HepG2 (cell line): ENCODE measurements around the gene LOXL4. TPM values are rescaled to one million over a fixed set of nuclear protein-coding genes. Genes with fewer than 3 reads are reported as not detected.

Experiments used
- ATF6 ChIP-seq: sonication (generic); formaldehyde crosslinking; conservative IDR thresholded peaks from 2 replicates; pipeline ENCODE4 v1.4.0; 2020; ENCODE audit warnings: missing genetic modification reagents
- FIP1L1 ChIP-seq: fragments of 200-400 bp; formaldehyde crosslinking; IDR thresholded peaks from 2 replicates; pipeline ENCODE4 v1.6.1; 2018; ENCODE audit warnings: low read depth, mild to moderate bottlenecking, low read length, moderate library complexity, borderline replicate concordance; ENCODE audit not compliant: insufficient read depth
- HNF4G ChIP-seq, 2 experiments: sonication (generic) in 1 of 2; formaldehyde crosslinking in 1 of 2; IDR thresholded peaks; 2 replicates each; pipeline versions ENCODE4 v1.4.0 to v1.6.1; 2011 to 2020; ENCODE audit warnings: borderline replicate concordance in 2 of 2, low read depth in 2 of 2, mild to moderate bottlenecking in 2 of 2, low read length in 1 of 2, missing genetic modification reagents in 1 of 2, moderate library complexity in 1 of 2
- HNRNPL ChIP-seq: fragments of 200-400 bp; formaldehyde crosslinking; IDR thresholded peaks from 2 replicates; pipeline ENCODE4 v1.6.1; 2017; ENCODE audit warnings: mild to moderate bottlenecking, low read depth, low read length
- HNRNPUL1 ChIP-seq: fragments of 200-400 bp; formaldehyde crosslinking; IDR thresholded peaks from 2 replicates; pipeline ENCODE4 v1.6.1; 2017; ENCODE audit warnings: low read depth, mild to moderate bottlenecking, low read length, moderate library complexity
- KDM6A ChIP-seq: IDR thresholded peaks from 2 replicates; pipeline ENCODE4 v1.6.1; 2016; ENCODE audit warnings: low read depth
- RAD21 ChIP-seq: fragments of 450-650 bp; formaldehyde crosslinking; IDR thresholded peaks from 2 replicates; pipeline ENCODE4 v1.5.0; 2020; ENCODE audit warnings: mild to moderate bottlenecking
- SIX4 ChIP-seq: sonication (generic); formaldehyde crosslinking; IDR thresholded peaks from 2 replicates; pipeline ENCODE4 v1.4.0; 2020; ENCODE audit warnings: missing genetic modification reagents
- ZBTB7A ChIP-seq: sonication (generic); formaldehyde crosslinking; IDR thresholded peaks from 2 replicates; pipeline ENCODE4 v1.8.0; 2022; ENCODE audit warnings: mild to moderate bottlenecking, missing genetic modification reagents
- ZNF142 ChIP-seq: sonication (generic); formaldehyde crosslinking; IDR thresholded peaks from 2 replicates; pipeline ENCODE4 v1.4.0; 2020; ENCODE audit warnings: missing genetic modification reagents
- ZNF333 ChIP-seq: sonication (generic); formaldehyde crosslinking; IDR thresholded peaks from 2 replicates; pipeline ENCODE4 v1.4.0; 2020; ENCODE audit warnings: mild to moderate bottlenecking, missing genetic modification reagents, borderline replicate concordance
- ZNF33A ChIP-seq: sonication (generic); formaldehyde crosslinking; IDR thresholded peaks from 2 replicates; pipeline ENCODE4 v1.5.1; 2020; ENCODE audit warnings: missing genetic modification reagents, mild to moderate bottlenecking, moderate library complexity, borderline replicate concordance
- ZNF512 ChIP-seq: sonication (generic); formaldehyde crosslinking; IDR thresholded peaks from 2 replicates; pipeline ENCODE4 v1.4.0; 2020; ENCODE audit warnings: mild to moderate bottlenecking, missing genetic modification reagents
- ZNF547 ChIP-seq: sonication (generic); formaldehyde crosslinking; IDR thresholded peaks from 2 replicates; pipeline ENCODE4 v1.5.1; 2020; ENCODE audit warnings: mild to moderate bottlenecking, missing genetic modification reagents
- ZNF678 ChIP-seq: sonication (generic); formaldehyde crosslinking; IDR thresholded peaks from 2 replicates; pipeline ENCODE4 v1.4.0; 2020; ENCODE audit warnings: mild to moderate bottlenecking, missing genetic modification reagents
- ZNF770 ChIP-seq: sonication (generic); formaldehyde crosslinking; IDR thresholded peaks from 2 replicates; pipeline ENCODE4 v1.5.0; 2020; ENCODE audit warnings: mild to moderate bottlenecking, missing genetic modification reagents
- polyA plus RNA-seq, 8 experiments: library from polyadenylated mRNA; depleted of rRNA in 3 of 8; stranded (reverse) in 7 of 8; unstranded in 1 of 8; fragments of >200 nt; fragmentation: Illumina TruSeq in 4 of 8; extraction: Trizol in 4 of 8; gene quantifications; 2 replicates each; pipeline versions ENCODE4 v1.2.1 to v1.2.3, GENCODE V29; 2011 to 2016; ENCODE audit warnings: low read depth in 4 of 8, missing spikeins in 1 of 8, mixed read lengths in 1 of 8; ENCODE audit not compliant: insufficient read depth in 1 of 8
- total RNA-seq, 5 experiments: library from RNA; depleted of rRNA; stranded (reverse); fragments of >200 nt; fragmentation: Illumina TruSeq; extraction: Trizol; gene quantifications; 2 replicates each; pipeline ENCODE4 v1.2.3, GENCODE V29; 2016; ENCODE audit warnings: low read depth in 1 of 5

LOXL4 gene
- total and polyA plus RNA-seq, 2 of the 13 experiments (the other 11 are each of a cell fraction or from before 2014, with no cell fraction given): 8.8 to 21.1 TPM

- TF ChIP-seq ZNF770 (CRISPR knock-in tag) (0 out of 2 replicates have a peak, but pooled peaks have one; percentile 23), ZNF333 (CRISPR knock-in tag) (no peak), KDM6A (CRISPR knock-in tag) (no peak), SIX4 (CRISPR knock-in tag) (no peak), ZNF33A (CRISPR knock-in tag) (no peak), HNRNPUL1 (no peak), ZNF547 (CRISPR knock-in tag) (0 out of 2 replicates have a peak, but pooled peaks have one; percentile 66), ATF6 (CRISPR knock-in tag) (no peak), HNF4G (IDR thresholded peaks at IDR 0.05; ENCODE audit: borderline replicate concordance, low read depth, low read length) (no peak), HNF4G (CRISPR knock-in tag; IDR thresholded peaks at IDR 0.05; ENCODE audit: borderline replicate concordance, low read depth) (no peak), RAD21 (CRISPR knock-in tag) (no peak), ZNF142 (CRISPR knock-in tag) (peak; percentile 21; the same call in 1 of the 2 replicates), ZNF678 (CRISPR knock-in tag) (no peak), ZNF512 (CRISPR knock-in tag) (no peak), ZBTB7A (CRISPR knock-in tag) (no peak), HNRNPL (no peak), FIP1L1 (no peak)
These were observed 713 bp downstream of the LOXL4 start (continued) for GRCh38 chr10:98267069-98267893.
